ENCODE measurements around the gene FOXE1.

FOXE1 gene

GRCh38 chr9:97831843-97832636 lies 21.0 kb upstream of the FOXE1 start:
- Histone ChIP-seq H3K9ac (ENCODE audit: low read length) (no peak overlapping the region), H2AFZ (ENCODE audit: low read length) (no peak overlapping the region), H3K27ac (ENCODE audit: low read length) (no peak overlapping the region), H3K36me3 (replicated peaks; ENCODE audit: insufficient read depth, low read length) (no peaks in the 10 kb centered on the region), H3K9me3 (replicated peaks; ENCODE audit: insufficient read depth, low read length) (no peaks in the 10 kb centered on the region), H4K20me1 (ENCODE audit: insufficient read depth, low read length) (no peaks in the 10 kb centered on the region), H3K79me2 (ENCODE audit: low read length) (no peaks in the 10 kb centered on the region), H3F3A (ENCODE audit: insufficient read depth, low read length) (no peaks in the 10 kb centered on the region), H3K4me2 (ENCODE audit: low read depth, low read length) (no peak overlapping the region), H3K4me1 (ENCODE audit: low read length) (peaks cover 7% of the 10 kb centered on the region; the same call in 1 of the 2 replicates), H3K9me2 (replicated peaks; ENCODE audit: insufficient read depth, low read length) (no peaks in the 10 kb centered on the region; the same call in 1 of the 2 replicates), H3K4me3 (ENCODE audit: low read length) (no peak overlapping the region), H3K27me3 (replicated peaks; ENCODE audit: insufficient read depth, low read length) (no peaks in the 10 kb centered on the region)
- TF ChIP-seq CTCF (IDR thresholded peaks at IDR 0.05; ENCODE audit: low read length) (no peak), EZH2 (optimal IDR thresholded peaks at IDR 0.05; ENCODE audit: low read depth, low read length) (no peak), EZH2phosphoT487 (IDR thresholded peaks at IDR 0.05; ENCODE audit: low read length) (no peak)
- peak; percentile 33 for DNase-seq

GRCh38 chr9:97840521-97840920 lies 12.5 kb upstream of the FOXE1 start:
- H3K79me2 ChIP-seq (ENCODE audit: low read length), result no peaks in the 10 kb centered on the region
- H3K4me1 ChIP-seq (ENCODE audit: low read length), result no peaks in the 10 kb centered on the region
- H3K9me2 ChIP-seq (replicated peaks; ENCODE audit: insufficient read depth, low read length), result no peaks in the 10 kb centered on the region; the same call in 1 of the 2 replicates
- no peak overlapping the region for H3K4me3 ChIP-seq (ENCODE audit: low read length)
- H3F3A ChIP-seq (ENCODE audit: insufficient read depth, low read length), result no peaks in the 10 kb centered on the region
- TF ChIP-seq EZH2 (optimal IDR thresholded peaks at IDR 0.05; ENCODE audit: low read depth, low read length) (no peak), CTCF (IDR thresholded peaks at IDR 0.05; ENCODE audit: low read length) (no peak), EZH2phosphoT487 (IDR thresholded peaks at IDR 0.05; ENCODE audit: low read length) (no peak)
- H3K27ac ChIP-seq (ENCODE audit: low read length), result no peak overlapping the region
- H3K36me3 ChIP-seq (replicated peaks; ENCODE audit: insufficient read depth, low read length), result no peaks in the 10 kb centered on the region
- H2AFZ ChIP-seq (ENCODE audit: low read length), result no peak overlapping the region
- H3K9me3 ChIP-seq (replicated peaks; ENCODE audit: insufficient read depth, low read length), result no peaks in the 10 kb centered on the region
- H3K4me2 ChIP-seq (ENCODE audit: low read depth, low read length), result no peak overlapping the region
- DNase-seq, result no peak
- H4K20me1 ChIP-seq (ENCODE audit: insufficient read depth, low read length), result no peaks in the 10 kb centered on the region
- H3K9ac ChIP-seq (ENCODE audit: low read length), result no peak overlapping the region
- no peaks in the 10 kb centered on the region for H3K27me3 ChIP-seq (replicated peaks; ENCODE audit: insufficient read depth, low read length)

GRCh38 chr9:97842960-97843359 lies 10.1 kb upstream of the FOXE1 start:
- no peaks in the 10 kb centered on the region for H3K79me2 ChIP-seq (ENCODE audit: low read length)
- H3K9me3 ChIP-seq (replicated peaks; ENCODE audit: insufficient read depth, low read length), result no peaks in the 10 kb centered on the region
- H3K9ac ChIP-seq (ENCODE audit: low read length), result no peak overlapping the region
- no peaks in the 10 kb centered on the region for H3K4me1 ChIP-seq (ENCODE audit: low read length)
- no peak overlapping the region for H3K4me2 ChIP-seq (ENCODE audit: low read depth, low read length)
- 0 out of 2 replicates have a peak, but pooled peaks cover 2% of the 10 kb centered on the region for H3K27me3 ChIP-seq (replicated peaks; ENCODE audit: insufficient read depth, low read length)
- no peak overlapping the region for H3K4me3 ChIP-seq (ENCODE audit: low read length)
- TF ChIP-seq EZH2 (optimal IDR thresholded peaks at IDR 0.05; ENCODE audit: low read depth, low read length) (no peak), CTCF (IDR thresholded peaks at IDR 0.05; ENCODE audit: low read length) (no peak)
- no peak overlapping the region for H2AFZ ChIP-seq (ENCODE audit: low read length)
- H3K9me2 ChIP-seq (replicated peaks; ENCODE audit: insufficient read depth, low read length), result no peaks in the 10 kb centered on the region
- DNase-seq, result no peak
- no peaks in the 10 kb centered on the region for H3K36me3 ChIP-seq (replicated peaks; ENCODE audit: insufficient read depth, low read length)
- H3F3A ChIP-seq (ENCODE audit: insufficient read depth, low read length), result no peaks in the 10 kb centered on the region
- H3K27ac ChIP-seq (ENCODE audit: low read length), result no peak overlapping the region
- H4K20me1 ChIP-seq (ENCODE audit: insufficient read depth, low read length), result no peaks in the 10 kb centered on the region

Data from MM.1S (cell line).